ENCODE results near the gene SLC35E4. TPM values are rescaled to one million over a fixed set of nuclear protein-coding genes. Genes with fewer than 3 reads are reported as not detected.
A peak's percentile ranks its signal among the peaks of the same experiment; 100 is the strongest.

SLC35E4 gene
- total and polyA plus RNA-seq, 9 of the 15 experiments (the other 6 are each of a cell fraction or from before 2014, with no cell fraction given): 0.06 to 2.3 (median 0.86) TPM; not detected in 1

DNA sequence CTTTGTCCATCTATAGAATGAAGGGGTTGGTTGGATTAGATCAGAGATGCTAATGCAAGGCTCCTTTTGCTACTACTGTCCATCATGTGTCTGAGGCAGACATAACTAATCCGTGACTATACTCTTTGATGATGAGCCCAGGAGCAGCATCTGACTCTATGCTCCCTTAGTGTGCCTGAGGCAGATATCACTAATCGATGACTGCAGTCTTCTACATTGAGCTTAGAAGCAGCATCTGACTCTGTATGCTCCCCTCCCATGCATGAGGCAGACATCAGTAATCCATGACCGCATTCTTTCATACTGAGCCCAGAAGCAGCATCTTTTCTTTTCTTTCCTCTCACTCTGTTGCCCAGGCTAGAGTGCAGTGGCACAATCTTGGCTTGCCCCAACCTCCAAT is 24.4 kb upstream of the SLC35E4 start (continued):
- TF ChIP-seq, protein P1, sequence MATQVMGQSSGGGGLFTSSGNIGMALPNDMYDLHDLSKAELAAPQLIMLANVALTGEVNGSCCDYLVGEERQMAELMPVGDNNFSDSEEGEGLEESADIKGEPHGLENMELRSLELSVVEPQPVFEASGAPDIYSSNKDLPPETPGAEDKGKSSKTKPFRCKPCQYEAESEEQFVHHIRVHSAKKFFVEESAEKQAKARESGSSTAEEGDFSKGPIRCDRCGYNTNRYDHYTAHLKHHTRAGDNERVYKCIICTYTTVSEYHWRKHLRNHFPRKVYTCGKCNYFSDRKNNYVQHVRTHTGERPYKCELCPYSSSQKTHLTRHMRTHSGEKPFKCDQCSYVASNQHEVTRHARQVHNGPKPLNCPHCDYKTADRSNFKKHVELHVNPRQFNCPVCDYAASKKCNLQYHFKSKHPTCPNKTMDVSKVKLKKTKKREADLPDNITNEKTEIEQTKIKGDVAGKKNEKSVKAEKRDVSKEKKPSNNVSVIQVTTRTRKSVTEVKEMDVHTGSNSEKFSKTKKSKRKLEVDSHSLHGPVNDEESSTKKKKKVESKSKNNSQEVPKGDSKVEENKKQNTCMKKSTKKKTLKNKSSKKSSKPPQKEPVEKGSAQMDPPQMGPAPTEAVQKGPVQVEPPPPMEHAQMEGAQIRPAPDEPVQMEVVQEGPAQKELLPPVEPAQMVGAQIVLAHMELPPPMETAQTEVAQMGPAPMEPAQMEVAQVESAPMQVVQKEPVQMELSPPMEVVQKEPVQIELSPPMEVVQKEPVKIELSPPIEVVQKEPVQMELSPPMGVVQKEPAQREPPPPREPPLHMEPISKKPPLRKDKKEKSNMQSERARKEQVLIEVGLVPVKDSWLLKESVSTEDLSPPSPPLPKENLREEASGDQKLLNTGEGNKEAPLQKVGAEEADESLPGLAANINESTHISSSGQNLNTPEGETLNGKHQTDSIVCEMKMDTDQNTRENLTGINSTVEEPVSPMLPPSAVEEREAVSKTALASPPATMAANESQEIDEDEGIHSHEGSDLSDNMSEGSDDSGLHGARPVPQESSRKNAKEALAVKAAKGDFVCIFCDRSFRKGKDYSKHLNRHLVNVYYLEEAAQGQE (IDR thresholded peaks at IDR 0.05; ENCODE audit: borderline replicate concordance): peak; percentile 33
- TF ChIP-seq, protein P1 (CRISPR knock-in tag; IDR thresholded peaks at IDR 0.05; ENCODE audit: low read depth): no peak
- TF ChIP-seq, protein P2, sequence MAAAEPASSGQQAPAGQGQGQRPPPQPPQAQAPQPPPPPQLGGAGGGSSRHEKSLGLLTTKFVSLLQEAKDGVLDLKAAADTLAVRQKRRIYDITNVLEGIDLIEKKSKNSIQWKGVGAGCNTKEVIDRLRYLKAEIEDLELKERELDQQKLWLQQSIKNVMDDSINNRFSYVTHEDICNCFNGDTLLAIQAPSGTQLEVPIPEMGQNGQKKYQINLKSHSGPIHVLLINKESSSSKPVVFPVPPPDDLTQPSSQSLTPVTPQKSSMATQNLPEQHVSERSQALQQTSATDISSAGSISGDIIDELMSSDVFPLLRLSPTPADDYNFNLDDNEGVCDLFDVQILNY (CRISPR knock-in tag; IDR thresholded peaks at IDR 0.05): no peak
- no peak for TF ChIP-seq NCOA1 (IDR thresholded peaks at IDR 0.05; ENCODE audit: low read depth)
- TF ChIP-seq RAD51 (IDR thresholded peaks at IDR 0.05; ENCODE audit: borderline replicate concordance, low read depth): no peak
- TF ChIP-seq ZBTB17 (CRISPR knock-in tag; IDR thresholded peaks at IDR 0.05): peak; percentile 91
- no peak for TF ChIP-seq C11orf30 (IDR thresholded peaks at IDR 0.05; ENCODE audit: low read depth)
- TF ChIP-seq, protein P3, sequence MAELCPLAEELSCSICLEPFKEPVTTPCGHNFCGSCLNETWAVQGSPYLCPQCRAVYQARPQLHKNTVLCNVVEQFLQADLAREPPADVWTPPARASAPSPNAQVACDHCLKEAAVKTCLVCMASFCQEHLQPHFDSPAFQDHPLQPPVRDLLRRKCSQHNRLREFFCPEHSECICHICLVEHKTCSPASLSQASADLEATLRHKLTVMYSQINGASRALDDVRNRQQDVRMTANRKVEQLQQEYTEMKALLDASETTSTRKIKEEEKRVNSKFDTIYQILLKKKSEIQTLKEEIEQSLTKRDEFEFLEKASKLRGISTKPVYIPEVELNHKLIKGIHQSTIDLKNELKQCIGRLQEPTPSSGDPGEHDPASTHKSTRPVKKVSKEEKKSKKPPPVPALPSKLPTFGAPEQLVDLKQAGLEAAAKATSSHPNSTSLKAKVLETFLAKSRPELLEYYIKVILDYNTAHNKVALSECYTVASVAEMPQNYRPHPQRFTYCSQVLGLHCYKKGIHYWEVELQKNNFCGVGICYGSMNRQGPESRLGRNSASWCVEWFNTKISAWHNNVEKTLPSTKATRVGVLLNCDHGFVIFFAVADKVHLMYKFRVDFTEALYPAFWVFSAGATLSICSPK (IDR thresholded peaks at IDR 0.05; ENCODE audit: borderline replicate concordance): no peak
- TF ChIP-seq PRMT5 (CRISPR knock-in tag; IDR thresholded peaks at IDR 0.05): no peak
- TF ChIP-seq, protein P4, sequence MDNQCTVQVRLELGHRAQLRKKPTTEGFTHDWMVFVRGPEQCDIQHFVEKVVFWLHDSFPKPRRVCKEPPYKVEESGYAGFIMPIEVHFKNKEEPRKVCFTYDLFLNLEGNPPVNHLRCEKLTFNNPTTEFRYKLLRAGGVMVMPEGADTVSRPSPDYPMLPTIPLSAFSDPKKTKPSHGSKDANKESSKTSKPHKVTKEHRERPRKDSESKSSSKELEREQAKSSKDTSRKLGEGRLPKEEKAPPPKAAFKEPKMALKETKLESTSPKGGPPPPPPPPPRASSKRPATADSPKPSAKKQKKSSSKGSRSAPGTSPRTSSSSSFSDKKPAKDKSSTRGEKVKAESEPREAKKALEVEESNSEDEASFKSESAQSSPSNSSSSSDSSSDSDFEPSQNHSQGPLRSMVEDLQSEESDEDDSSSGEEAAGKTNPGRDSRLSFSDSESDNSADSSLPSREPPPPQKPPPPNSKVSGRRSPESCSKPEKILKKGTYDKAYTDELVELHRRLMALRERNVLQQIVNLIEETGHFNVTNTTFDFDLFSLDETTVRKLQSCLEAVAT (IDR thresholded peaks at IDR 0.05): peak in 1 of 2 experiments; percentile 93; a peak in 2 of 4 replicates
- TF ChIP-seq ZFP36 (IDR thresholded peaks at IDR 0.05; ENCODE audit: low read depth, low read length, partially characterized antibody): no peak
- no peak for TF ChIP-seq SOX6 (IDR thresholded peaks at IDR 0.05)
- TF ChIP-seq, protein P5, sequence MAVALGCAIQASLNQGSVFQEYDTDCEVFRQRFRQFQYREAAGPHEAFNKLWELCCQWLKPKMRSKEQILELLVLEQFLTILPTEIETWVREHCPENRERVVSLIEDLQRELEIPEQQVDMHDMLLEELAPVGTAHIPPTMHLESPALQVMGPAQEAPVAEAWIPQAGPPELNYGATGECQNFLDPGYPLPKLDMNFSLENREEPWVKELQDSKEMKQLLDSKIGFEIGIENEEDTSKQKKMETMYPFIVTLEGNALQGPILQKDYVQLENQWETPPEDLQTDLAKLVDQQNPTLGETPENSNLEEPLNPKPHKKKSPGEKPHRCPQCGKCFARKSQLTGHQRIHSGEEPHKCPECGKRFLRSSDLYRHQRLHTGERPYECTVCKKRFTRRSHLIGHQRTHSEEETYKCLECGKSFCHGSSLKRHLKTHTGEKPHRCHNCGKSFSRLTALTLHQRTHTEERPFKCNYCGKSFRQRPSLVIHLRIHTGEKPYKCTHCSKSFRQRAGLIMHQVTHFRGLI (CRISPR knock-in tag; IDR thresholded peaks at IDR 0.05): no peak
- TF ChIP-seq ZNF121 (CRISPR knock-in tag; conservative IDR thresholded peaks at IDR 0.05): no peak
- no peak for TF ChIP-seq NRF1 (conservative IDR thresholded peaks at IDR 0.05 in 1 of 2, IDR thresholded peaks at IDR 0.05 in 1 of 2)
